ENCODE results near the gene GNG4. TPM values are rescaled to one million over a fixed set of nuclear protein-coding genes. Genes with fewer than 3 reads are reported as not detected.

Gene GNG4
- total and polyA plus RNA-seq, 2 experiments from 2014 or later, result 4.8 to 11.8 TPM

DNA sequence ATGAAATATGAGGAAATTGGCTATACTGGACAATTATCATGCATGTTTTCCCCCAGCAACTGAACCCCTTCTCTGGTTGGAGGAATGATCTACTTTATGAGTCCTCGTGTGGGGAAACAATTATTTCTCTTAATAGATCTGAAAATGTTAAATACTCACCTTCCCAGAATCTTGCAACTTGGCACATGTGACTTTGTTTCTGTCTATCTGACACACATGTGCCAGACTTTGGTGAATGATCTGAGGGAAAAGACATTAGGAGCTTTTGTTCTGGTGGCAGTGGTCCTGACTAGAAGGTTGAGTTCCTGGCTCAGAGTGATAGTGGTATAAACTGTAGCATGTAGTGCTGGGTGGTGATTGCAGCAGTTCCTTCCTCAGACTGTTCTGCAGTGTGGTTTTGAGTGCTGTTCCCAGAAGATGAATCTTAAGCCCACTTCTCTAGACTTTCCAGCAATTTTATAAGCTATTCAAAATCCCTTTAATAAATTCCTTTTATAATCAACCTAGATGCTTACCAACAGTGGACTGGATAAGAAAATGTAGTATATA lies 86.0 kb downstream of the GNG4 start:
- H3K27ac ChIP-seq, result no peak overlapping the region
- TF ChIP-seq EZH2 (IDR thresholded peaks at IDR 0.05; ENCODE audit: borderline replicate concordance) (no peak), EZH2phosphoT487 (IDR thresholded peaks at IDR 0.05; ENCODE audit: low read depth, severe bottlenecking, unreplicated experiment) (no peak)
- TF ChIP-seq, protein P1, sequence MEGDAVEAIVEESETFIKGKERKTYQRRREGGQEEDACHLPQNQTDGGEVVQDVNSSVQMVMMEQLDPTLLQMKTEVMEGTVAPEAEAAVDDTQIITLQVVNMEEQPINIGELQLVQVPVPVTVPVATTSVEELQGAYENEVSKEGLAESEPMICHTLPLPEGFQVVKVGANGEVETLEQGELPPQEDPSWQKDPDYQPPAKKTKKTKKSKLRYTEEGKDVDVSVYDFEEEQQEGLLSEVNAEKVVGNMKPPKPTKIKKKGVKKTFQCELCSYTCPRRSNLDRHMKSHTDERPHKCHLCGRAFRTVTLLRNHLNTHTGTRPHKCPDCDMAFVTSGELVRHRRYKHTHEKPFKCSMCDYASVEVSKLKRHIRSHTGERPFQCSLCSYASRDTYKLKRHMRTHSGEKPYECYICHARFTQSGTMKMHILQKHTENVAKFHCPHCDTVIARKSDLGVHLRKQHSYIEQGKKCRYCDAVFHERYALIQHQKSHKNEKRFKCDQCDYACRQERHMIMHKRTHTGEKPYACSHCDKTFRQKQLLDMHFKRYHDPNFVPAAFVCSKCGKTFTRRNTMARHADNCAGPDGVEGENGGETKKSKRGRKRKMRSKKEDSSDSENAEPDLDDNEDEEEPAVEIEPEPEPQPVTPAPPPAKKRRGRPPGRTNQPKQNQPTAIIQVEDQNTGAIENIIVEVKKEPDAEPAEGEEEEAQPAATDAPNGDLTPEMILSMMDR (IDR thresholded peaks at IDR 0.05; ENCODE audit: poor library complexity), result no peak
- WGBS (ENCODE audit: low lambda C conversion rate, missing lambda C conversion rate), result 87% methylated on average over 1 of the region's 1 CpG
- H3K27me3 ChIP-seq, result no peaks in the 10 kb centered on the region
- no peaks in the 10 kb centered on the region for H3K4me1 ChIP-seq (ENCODE audit: insufficient read depth)
- no peaks in the 10 kb centered on the region for H4K20me1 ChIP-seq (ENCODE audit: insufficient read depth, poor library complexity, severe bottlenecking)
- no peaks in the 10 kb centered on the region for H3K79me2 ChIP-seq
- H3K4me2 ChIP-seq, result no peak overlapping the region
- no peak overlapping the region for H2AFZ ChIP-seq
- H3K9me3 ChIP-seq (ENCODE audit: low read depth), result no peaks in the 10 kb centered on the region
- DNase-seq (ENCODE audit: low spot score), result no peak
- H3K9me2 ChIP-seq (replicated peaks; ENCODE audit: insufficient read depth), result no peaks in the 10 kb centered on the region
- no peak overlapping the region for H3K4me3 ChIP-seq
- H3K36me3 ChIP-seq (replicated peaks; ENCODE audit: insufficient read depth, low read depth), result no peaks in the 10 kb centered on the region

DNA sequence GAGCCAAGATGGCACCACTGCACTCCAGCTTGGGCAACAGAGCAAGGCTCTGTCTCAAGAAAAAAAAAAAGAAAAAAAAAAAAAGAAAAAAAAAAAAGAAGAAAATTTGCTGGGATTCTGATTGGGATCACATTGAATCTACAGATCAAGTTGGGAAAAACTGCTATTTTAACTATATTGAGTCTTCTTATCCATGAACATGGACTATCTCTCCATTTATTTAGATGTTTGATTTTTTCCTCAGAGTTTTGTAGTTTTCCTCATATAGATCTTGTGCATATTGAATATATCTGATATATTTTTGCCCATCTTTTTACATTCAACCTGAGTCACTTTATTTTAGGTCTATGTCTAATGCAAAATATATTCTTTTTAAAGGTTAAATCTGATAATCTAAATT lies 87.0 kb downstream of the GNG4 start:
- no peak for DNase-seq (ENCODE audit: low spot score)
- H3K9me2 ChIP-seq (replicated peaks; ENCODE audit: insufficient read depth), result no peaks in the 10 kb centered on the region
- H2AFZ ChIP-seq, result no peak overlapping the region
- no peaks in the 10 kb centered on the region for H3K27me3 ChIP-seq
- H3K36me3 ChIP-seq (replicated peaks; ENCODE audit: insufficient read depth, low read depth), result no peaks in the 10 kb centered on the region
- no peaks in the 10 kb centered on the region for H3K4me1 ChIP-seq (ENCODE audit: insufficient read depth)
- no peaks in the 10 kb centered on the region for H4K20me1 ChIP-seq (ENCODE audit: insufficient read depth, poor library complexity, severe bottlenecking)
- no peaks in the 10 kb centered on the region for H3K9me3 ChIP-seq (ENCODE audit: low read depth)
- no peaks in the 10 kb centered on the region for H3K79me2 ChIP-seq
- H3K4me3 ChIP-seq, result no peak overlapping the region
- TF ChIP-seq, protein P1 (IDR thresholded peaks at IDR 0.05; ENCODE audit: poor library complexity), result no peak
- no peak overlapping the region for H3K27ac ChIP-seq
- H3K4me2 ChIP-seq, result no peak overlapping the region

DNA sequence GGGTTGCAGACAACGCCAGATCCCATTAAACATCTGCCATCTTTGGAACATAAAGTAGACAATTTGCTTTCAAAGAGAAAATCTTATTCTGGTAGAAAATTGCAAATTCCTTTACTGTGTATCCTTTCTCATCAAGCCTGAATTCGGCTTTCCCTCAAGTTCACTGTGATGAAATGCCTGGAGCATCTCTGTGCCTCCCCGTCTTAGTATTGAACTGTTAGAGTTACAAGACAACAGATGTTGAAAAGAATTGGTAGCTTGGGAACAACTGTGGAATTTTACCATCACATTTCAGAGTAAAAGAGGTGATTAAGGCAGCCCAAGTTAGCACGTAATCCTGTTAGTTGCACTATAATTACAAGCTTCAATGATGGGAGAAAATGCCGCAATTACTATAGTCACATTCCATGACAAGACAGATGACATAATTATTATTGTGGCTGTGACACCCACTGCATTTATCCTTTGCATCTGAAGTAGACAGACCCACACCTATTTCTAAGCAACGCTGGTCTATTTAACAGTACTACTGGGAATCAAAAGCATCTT lies 90.9 kb downstream of the GNG4 start:
- Histone ChIP-seq H2AFZ (no peak overlapping the region), H3K9me2 (replicated peaks; ENCODE audit: insufficient read depth) (no peaks in the 10 kb centered on the region), H3K4me3 (no peak overlapping the region), H3K4me2 (no peak overlapping the region), H3K4me1 (ENCODE audit: insufficient read depth) (no peaks in the 10 kb centered on the region), H3K27me3 (no peaks in the 10 kb centered on the region), H3K27ac (no peak overlapping the region), H4K20me1 (ENCODE audit: insufficient read depth, poor library complexity, severe bottlenecking) (no peaks in the 10 kb centered on the region), H3K9me3 (ENCODE audit: low read depth) (no peaks in the 10 kb centered on the region), H3K79me2 (no peaks in the 10 kb centered on the region), H3K36me3 (replicated peaks; ENCODE audit: insufficient read depth, low read depth) (no peaks in the 10 kb centered on the region)
- DNase-seq (ENCODE audit: low spot score), result no peak
- TF ChIP-seq, protein P1 (IDR thresholded peaks at IDR 0.05; ENCODE audit: poor library complexity), result no peak
- TF ChIP-seq EZH2phosphoT487 (IDR thresholded peaks at IDR 0.05; ENCODE audit: low read depth, severe bottlenecking, unreplicated experiment) (no peak), EZH2 (IDR thresholded peaks at IDR 0.05; ENCODE audit: borderline replicate concordance) (no peak)
- 84% methylated on average over 6 of the region's 6 CpGs for WGBS (ENCODE audit: low lambda C conversion rate, missing lambda C conversion rate)

DNA sequence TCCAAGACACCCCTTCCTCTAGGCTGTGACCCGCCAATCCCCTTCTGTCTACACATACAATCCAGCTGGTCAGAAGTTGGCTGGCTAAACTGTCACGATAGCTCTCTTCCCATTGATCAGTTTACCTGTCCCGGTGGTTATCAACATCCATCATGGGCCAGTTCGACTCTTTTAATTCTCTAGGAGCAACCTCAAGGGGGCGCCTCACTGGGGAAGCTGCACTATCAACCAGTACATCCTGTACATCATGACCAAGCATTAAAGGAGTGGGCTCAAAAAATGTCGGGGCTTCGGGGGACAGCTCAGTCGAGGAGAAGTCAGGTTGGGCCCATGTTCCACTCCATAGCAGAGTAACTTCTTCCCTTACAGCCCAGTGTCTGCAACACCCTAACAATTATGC lies 92.1 kb downstream of the GNG4 start:
- Histone ChIP-seq H4K20me1 (ENCODE audit: insufficient read depth, poor library complexity, severe bottlenecking) (no peaks in the 10 kb centered on the region), H3K27me3 (no peaks in the 10 kb centered on the region), H3K4me2 (no peak overlapping the region), H3K36me3 (replicated peaks; ENCODE audit: insufficient read depth, low read depth) (no peaks in the 10 kb centered on the region), H3K4me1 (ENCODE audit: insufficient read depth) (no peaks in the 10 kb centered on the region), H3K9me3 (ENCODE audit: low read depth) (no peaks in the 10 kb centered on the region), H3K4me3 (no peak overlapping the region), H3K9me2 (replicated peaks; ENCODE audit: insufficient read depth) (no peaks in the 10 kb centered on the region), H3K79me2 (no peaks in the 10 kb centered on the region), H2AFZ (no peak overlapping the region), H3K27ac (no peak overlapping the region)
- WGBS (ENCODE audit: low lambda C conversion rate, missing lambda C conversion rate), result 85% methylated on average over 8 of the region's 8 CpGs
- DNase-seq (ENCODE audit: low spot score), result no peak
- TF ChIP-seq, protein P1 (IDR thresholded peaks at IDR 0.05; ENCODE audit: poor library complexity), result no peak
- TF ChIP-seq EZH2phosphoT487 (IDR thresholded peaks at IDR 0.05; ENCODE audit: low read depth, severe bottlenecking, unreplicated experiment) (no peak), EZH2 (IDR thresholded peaks at IDR 0.05; ENCODE audit: borderline replicate concordance) (no peak)
